Muscle of back (tissue), 13 donors: Measurements from ENCODE around the gene CEP131. TPM values are rescaled to one million over a fixed set of nuclear protein-coding genes. Genes with fewer than 3 reads are reported as not detected.
A peak's percentile ranks its signal among the peaks of the same experiment; 100 is the strongest.

Source experiments
- DNase-seq, 3 donors: peaks; one replicate each; pipeline versions ENCODE4 v3.0.0 to v3.0.0-alpha.2; 2013
- long read RNA-seq, 9 donors: transcript quantifications; one replicate each; lab custom pipeline, GENCODE V29; 2026
- polyA plus RNA-seq, 10 donors: library from polyadenylated mRNA; unstranded; fragments of 120-200 nt; gene quantifications; one replicate each; pipeline ENCODE4 v1.2.1, GENCODE V29; 2013; ENCODE audit not compliant: insufficient read length in 10 of 10

Gene CEP131
- 10 to 100 TPM in 4 of 10 donors, 1 to 10 TPM in 6; 7.1 to 14.4 (median 9.2) TPM for polyA plus RNA-seq
- long read RNA-seq, donor 1: 0 reads
- long read RNA-seq, donor 2: 0 reads
- long read RNA-seq, donor 3: 0 reads
- long read RNA-seq, donor 4: 0 reads
- long read RNA-seq, donor 5: 0 reads
- long read RNA-seq, donor 6: 0 reads
- long read RNA-seq, donor 7, partial matches to known transcripts: 0 of 1 reads
- long read RNA-seq, donor 7, other reads (novel, unspliced or antisense): 0 of 1 reads
- long read RNA-seq, donor 8: 0 reads
- long read RNA-seq, donor 9: 0 reads

DNA sequence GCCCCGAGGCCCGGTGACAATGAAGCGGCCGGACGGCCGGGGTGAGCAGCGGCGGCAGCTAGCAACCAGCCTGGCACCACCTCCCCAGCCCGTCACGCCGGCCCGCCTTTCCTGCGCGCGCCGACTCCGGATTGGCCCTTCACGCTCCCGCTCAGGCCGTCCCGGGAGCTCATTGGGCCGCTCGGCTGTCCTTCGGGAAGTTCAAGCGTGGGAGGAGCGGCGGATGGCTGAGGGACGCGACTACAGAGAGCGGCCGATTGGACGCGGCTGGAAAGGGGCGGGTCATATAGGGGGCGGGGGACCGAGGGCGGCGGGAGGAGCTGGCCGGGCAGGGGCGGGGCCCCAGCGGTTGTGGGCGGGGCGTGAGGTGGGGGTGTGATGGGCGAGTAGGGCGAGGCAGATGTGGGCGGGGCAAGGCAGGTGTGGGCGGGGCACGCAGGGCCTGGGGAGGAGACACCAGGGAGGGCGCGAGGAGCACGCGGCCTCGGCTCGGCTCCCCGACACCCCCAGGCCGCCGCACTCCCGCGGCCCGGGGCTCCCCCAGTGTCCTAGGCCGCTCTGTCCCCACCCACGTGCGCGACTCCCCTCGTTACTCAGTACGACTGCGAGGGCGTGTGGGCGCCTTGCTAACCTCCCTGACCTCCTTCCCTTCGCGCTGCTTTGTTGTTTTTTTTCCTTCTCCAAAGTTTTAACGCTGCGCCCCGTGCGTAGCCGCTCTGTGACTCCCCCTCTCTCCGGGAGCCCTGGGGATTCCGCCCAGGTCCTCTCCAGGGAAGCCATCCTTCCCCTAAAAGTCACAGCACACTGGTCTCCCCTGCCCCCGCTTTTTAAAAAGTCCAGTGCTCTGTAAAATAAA lies at the start of gene CEP131:
Gene CEP131 (minus strand): TSS at position 60 of the 856 bp plus-strand sequence. CDS start 2,909 bp downstream, outside the sequence.
- DNase-seq: peak; percentile 98 to 99 (median 99)

GRCh38 chr17:81271226-81271625 lies 48.5 kb upstream of the CEP131 start:
- no peak for DNase-seq

DNA sequence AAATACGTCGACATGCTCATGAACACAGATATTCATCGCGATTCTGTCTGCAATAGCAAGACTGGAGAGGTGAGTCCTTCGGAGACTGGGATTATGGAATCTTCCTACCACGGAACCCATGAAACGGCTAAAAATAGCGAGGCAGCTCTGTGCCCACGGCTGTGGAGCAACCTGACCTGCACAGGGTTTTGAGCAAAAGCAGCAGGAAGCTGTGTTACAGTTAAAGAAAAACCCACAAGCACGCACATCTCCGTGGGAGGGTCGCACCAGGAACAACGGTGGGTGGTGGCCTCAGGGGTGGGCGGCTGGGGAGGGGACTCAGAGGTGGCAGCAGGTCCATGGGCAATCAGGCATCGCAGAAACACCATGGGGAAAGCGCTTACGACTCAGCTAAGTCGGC lies 47.5 kb upstream of the CEP131 start:
- DNase-seq: no peak

- DNase-seq: no peak
Measured at GRCh38 chr17:81267390-81268067, 44.8 kb upstream of the CEP131 start.

GRCh38 chr17:81265576-81265975 lies 42.8 kb upstream of the CEP131 start:
- DNase-seq: no peak

DNA sequence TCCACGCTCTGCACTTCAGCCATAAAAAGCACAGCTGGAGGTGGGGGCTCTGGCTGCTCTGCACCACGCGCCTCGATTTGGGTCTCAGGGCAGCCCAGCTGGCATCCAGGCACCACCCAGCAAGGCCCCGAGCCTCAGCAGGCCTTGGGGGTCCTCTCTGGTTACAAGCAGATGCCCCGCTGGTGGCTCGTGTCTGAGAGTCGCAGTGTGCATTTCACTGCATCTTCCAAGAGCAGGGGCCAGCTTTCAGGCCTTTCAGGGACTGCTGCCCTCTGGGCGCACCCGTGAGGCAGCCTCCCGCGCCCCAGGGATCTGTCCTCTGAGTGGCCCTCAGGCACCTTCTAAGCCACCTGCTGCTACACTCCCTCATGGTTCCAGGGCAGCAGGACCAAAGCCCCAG lies 41.9 kb upstream of the CEP131 start:
- DNase-seq: no peak

- DNase-seq: no peak
Measured at GRCh38 chr17:81263371-81264181, 40.8 kb upstream of the CEP131 start.

DNA sequence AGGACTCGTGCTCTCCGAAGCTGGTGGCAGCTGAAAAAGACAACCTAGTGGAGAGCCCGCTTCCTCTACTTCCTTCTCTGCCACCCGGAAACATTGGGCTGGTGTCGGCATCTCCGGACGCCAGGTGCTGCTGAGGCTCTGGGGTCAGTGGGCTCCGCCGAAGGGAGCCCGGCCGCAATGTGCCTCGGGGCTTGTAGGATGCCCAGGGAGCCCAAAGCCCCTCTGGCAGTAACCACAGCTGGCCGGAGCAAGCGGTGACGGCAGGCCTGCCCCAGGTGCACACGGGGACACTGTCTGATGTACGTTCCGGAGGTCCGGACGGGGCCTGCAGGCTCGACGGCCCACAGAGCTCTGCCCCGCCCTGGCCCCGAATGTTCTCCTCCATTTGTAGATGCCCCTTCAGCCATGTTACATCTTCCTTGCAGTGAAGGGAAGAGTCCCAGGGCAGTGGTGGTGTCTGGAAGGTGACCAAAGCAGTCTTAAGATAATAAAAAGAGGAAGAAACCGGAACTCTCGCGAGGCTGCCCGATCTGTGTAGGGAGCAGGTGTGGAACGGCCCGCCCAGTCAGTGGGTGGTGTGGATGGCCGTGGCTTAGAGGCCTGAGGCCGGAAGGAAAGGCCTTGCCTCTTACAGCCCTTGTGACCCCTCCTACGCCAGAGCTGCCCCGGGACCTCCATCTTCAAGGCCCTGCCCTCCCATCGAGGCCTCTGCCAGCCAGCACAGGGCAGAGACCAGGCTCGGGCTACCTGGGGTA lies 39.0 kb upstream of the CEP131 start:
- no peak for DNase-seq

GRCh38 chr17:81261096-81261495 lies 38.3 kb upstream of the CEP131 start:
- DNase-seq: no peak

- DNase-seq: no peak
Measured at GRCh38 chr17:81260641-81261040, 37.9 kb upstream of the CEP131 start.

DNA sequence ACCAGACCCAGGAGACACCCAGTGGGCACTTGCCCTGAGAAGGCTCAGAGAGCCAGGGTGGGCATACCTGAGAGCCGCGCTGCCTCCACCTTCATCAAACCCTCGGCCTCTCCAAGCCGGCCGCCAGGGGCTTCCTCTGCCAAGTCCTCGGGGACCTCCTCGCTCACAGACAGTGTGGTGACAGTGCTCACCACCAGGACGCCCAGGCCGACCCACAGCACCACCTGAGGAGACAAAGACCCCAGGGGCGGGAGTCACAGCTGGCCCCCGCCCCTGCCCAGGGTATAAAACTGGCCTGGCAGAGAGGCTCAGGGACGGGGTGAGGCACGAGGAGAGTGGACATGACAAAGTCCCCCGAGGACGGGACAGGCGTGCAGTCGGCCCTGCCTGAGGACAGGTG lies 37.4 kb upstream of the CEP131 start:
- DNase-seq: no peak

GRCh38 chr17:81259058-81259605 lies 36.4 kb upstream of the CEP131 start:
- no peak for DNase-seq

DNA sequence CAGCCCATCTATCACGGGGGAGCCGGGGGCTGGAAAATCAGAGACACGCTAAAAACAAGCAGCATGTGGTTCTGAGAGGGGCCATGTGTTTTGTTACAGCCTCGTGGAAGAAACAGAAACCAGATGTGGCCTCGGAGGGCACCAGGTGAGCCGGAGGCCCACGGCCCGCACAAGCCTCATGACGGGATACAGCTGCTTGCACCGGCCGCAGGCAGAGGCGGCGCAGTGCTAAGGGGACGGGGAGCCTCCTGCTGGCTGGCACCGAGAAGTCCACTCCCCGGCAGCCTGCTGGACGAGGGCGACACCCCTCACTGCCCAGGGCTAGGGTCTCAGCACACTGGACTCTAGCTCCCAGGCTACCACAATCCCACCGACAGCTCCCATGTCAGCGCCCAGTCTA lies 35.5 kb upstream of the CEP131 start:
- DNase-seq: no peak

DNA sequence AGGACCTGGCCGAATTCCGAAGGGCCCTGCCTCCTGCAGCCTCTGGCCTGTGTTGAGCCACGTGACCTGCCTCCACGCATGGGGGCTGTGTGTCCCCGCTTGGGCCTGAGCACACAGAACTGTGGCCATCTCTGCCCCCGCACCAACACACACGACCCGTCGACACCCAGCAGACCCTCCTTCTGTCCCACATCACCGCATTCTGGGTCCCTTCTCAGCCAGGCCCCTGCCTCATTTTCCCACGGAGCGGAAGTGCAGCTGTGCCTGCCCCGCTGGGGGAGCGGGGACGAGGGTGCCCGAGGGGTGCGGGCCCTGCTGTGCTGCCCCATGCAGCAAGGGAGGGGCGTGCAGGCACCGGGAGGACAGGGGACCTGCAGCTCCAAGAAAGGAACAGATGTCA lies 34.8 kb upstream of the CEP131 start:
- DNase-seq: no peak

GRCh38 chr17:81256616-81257015 lies 33.9 kb upstream of the CEP131 start:
- no peak for DNase-seq

DNA sequence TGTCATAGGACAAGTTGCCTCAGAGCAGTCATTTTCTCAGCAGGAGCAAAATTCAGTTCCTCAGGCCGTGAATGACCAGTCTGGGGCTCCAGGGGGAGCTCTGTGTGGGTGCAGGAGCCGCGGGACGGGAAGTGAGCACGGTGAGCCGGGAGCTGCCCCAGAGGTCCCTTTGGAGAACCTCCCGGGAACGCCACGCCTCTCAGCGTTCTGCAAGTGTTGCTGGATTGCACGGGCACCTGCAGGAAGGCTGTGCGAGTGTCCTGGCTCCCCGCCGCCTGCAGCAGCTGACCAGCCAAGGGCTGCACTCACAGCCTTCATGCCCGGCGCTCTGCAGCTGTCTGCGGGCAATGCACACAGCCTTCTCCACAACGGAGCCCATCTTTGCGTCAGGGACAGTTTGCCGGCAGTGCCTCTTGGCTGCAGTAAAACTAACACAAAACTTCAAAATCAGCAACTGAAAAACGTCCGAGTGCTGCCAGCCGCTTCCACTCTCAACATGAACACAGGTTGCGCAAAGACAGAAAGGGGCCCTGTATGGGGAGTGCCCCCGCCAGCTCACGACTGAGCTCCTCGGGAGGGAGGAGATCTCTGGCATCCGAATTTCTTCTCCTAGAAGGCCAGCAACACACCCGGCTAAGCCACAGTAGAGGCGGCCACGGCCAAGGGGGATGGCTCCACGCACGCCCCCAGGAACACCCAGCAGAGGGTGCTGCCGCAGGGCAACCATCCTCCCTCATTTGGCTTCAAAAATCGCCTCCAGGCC lies 32.4 kb upstream of the CEP131 start:
- DNase-seq: peak; percentile 69 to 81 (median 71)

GRCh38 chr17:81253358-81254131 lies 30.8 kb upstream of the CEP131 start:
- DNase-seq: peak; percentile 36 to 69 (median 59)

GRCh38 chr17:81252987-81253329 lies 30.2 kb upstream of the CEP131 start:
- no peak for DNase-seq
